GM19238 (cell line): ENCODE data around the gene PIGZ.

ENCODE experiments used
- DNase-seq: peaks from one replicate; pipeline ENCODE4 v3.0.0; 2011; ENCODE audit warnings: low spot score; ENCODE audit not compliant: insufficient read length

PIGZ gene

DNA sequence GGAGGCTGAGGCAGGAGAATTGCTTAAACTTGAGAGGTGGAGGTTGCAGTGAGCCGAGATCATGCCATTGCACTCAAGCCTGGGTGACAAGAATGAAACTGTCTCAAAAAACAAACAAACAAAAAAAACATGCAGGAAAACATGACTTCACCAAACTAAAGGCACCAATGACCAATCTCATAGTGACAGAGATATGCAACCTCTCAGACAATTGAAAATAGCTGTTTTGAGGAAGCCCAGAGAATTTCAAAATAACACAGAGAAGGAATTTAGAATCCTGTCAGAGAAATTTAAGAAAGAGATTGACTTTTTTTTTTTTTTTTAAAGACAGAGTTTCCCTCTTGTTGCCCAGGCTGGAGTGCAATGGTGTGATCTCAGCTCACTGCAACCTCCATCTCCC is 52.4 kb downstream of the PIGZ start:
- no peak for DNase-seq

DNA sequence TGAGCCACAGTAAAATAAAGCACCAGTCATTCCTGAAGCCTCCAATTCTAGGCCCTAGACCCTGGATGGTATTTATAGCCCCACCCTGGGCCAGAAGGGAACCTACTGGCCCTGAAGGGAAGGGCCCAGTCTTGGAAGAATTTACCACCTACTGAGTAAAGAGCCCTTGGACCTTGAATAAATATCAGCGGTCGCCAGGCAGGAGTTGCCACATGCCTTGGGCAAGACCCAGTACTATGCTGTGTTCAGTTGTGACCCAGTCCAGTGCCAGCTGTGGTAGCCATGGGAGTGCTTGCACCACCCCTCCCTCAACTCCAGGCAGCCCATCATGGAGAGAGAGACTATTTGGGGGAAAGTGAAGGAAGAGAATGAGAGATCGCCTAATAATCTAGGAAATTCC is 53.3 kb downstream of the PIGZ start:
- no peak for DNase-seq

DNA sequence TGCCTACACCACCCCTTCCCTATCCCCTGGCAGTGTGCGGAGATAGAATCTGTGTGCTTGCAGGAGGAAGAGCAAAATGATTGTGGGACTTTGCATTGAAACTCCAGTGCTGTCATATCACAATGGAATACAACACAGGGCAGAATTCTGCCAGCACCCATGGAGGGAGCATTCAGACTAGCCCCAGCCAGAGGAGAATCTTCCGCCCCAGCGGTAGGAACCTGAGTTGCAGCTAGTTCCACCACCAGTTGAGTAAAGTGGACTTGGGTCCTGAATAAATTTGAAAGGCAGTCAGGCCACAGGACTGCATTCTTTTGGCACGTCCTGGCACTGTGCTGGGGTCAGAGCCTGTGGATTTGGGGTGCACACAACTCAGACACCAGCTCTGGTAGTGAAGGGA is 53.8 kb downstream of the PIGZ start:
- no peak for DNase-seq

DNA sequence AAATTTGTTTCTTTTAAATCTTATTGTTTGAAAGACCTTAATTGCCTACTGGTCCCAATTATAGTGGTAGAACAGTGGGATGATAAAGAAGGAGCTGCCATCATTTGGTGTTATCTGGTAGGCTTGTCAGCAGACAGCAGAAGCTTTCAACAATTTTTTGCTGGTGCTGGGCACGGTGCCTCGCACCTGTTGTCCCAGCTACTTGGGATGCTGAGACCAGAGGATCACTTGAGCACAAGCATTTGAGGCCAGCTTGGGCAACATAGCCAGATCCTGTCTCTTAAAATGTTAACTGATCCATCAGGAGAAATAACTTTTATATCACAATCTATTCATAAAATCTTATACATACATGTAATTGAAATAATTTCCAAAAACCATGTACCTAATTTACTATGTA is 64.9 kb downstream of the PIGZ start:
- no peak for DNase-seq

DNA sequence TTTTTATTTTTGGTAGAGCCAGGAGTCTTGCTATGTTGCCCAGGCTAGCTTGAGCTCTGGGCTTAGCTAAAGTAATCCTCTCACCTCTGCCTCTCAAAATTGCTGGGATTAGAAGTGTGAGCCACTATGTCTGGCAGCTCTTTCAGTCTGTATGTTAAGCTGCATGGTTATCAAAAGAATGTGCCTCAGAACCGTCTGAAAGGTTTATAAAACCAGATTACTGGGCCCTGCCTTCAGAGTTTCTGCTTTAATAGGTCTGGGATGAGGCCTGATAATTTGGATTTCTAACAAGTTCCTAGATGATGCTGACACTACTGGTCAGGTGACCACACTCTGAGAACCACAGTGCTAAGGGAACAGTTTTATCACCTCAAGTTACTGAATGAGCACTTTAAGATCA is 66.3 kb downstream of the PIGZ start:
- no peak for DNase-seq

DNA sequence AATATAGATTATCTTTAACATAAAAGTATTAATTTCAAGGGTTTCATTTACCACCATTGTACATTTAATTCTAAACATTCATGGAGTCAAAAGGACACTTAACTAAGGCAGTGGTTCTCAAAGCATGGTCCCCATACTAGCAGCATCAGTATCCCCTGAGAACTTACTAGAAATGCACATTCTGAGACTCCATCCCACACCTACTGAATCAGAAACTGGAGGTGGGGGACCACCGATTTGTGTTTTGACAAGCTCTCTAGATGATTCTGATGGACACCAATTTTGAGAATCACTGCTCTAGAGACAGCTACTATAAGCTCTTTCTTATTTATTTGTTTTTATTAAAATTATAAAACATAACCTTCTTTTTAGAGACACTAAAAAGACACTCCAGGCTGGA is 66.9 kb downstream of the PIGZ start:
- DNase-seq, result no peak
